NT2/D1 (cell line): ENCODE measurements around the gene SMIM33.

Experiments
- SUZ12 ChIP-seq: IDR thresholded peaks from 2 replicates; pipeline ENCODE4 v1.6.1; 2011; ENCODE audit not compliant: insufficient read length, insufficient read depth; ENCODE audit errors: extremely low read depth
- ZNF274 ChIP-seq: IDR thresholded peaks from 2 replicates; pipeline ENCODE4 v1.6.1; 2011; ENCODE audit warnings: mild to moderate bottlenecking, low read depth, low read length

DNA sequence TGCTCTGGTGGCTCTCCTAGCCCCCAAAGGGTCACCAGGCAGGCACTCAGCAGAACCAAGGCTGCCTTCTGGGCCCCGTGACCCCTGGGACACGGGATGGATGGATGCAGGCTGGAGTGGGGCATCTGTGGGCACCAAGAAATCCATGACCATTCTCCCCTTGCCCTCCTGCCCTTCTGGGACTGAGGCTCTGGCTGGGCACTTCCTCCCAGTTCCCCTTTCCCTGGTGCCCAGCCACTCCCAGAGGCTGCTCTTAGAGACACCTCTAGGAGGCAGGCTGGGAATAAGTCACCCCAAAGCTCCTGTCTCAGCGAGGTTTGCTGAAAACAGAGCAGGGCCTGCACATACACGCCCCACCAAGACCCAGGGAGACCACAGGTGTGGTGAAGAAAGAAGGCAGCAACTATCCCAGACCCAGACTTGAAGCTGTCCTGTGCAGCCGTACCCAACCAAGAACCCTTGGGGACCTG lies 10.8 kb downstream of the SMIM33 start:
- TF ChIP-seq ZNF274, result no peak
- no peak for TF ChIP-seq SUZ12
